H9 (cell line): ENCODE results near the gene TMEM178B. TPM values are rescaled to one million over a fixed set of nuclear protein-coding genes. Genes with fewer than 3 reads are reported as not detected.

Source experiments
- DNase-seq: peaks from one replicate; pipeline ENCODE4 v3.0.0-alpha.2; 2017
- H2AFZ ChIP-seq: one replicate; pipeline ENCODE4 v1.6.1; 2013; ENCODE audit warnings: mild to moderate bottlenecking, low read length, control low read depth, moderate library complexity
- H2AK5ac ChIP-seq: 2 replicates; pipeline ENCODE4 v1.6.1; 2013; ENCODE audit warnings: low read length, control low read depth, mixed read lengths; ENCODE audit not compliant: insufficient read length
- H2BK120ac ChIP-seq: one replicate; pipeline ENCODE4 v1.6.1; 2013; ENCODE audit warnings: low read depth, mild to moderate bottlenecking, low read length, control low read depth, inconsistent platforms; ENCODE audit not compliant: poor library complexity, severe bottlenecking
- H2BK12ac ChIP-seq: 2 replicates; pipeline ENCODE4 v1.6.1; 2013; ENCODE audit warnings: low read length, control low read depth, mixed read lengths, low read depth; ENCODE audit not compliant: insufficient read length
- H2BK15ac ChIP-seq: 2 replicates; pipeline ENCODE4 v1.6.1; 2013; ENCODE audit warnings: low read depth, low read length, control low read depth
- H2BK20ac ChIP-seq: one replicate; pipeline ENCODE4 v1.6.1; 2013; ENCODE audit warnings: low read depth, mild to moderate bottlenecking, low read length, control low read depth, inconsistent platforms; ENCODE audit not compliant: poor library complexity, severe bottlenecking
- H2BK5ac ChIP-seq: 2 replicates; pipeline ENCODE4 v1.6.1; 2013; ENCODE audit warnings: low read length, control low read depth, mixed read lengths; ENCODE audit not compliant: insufficient read length
- H3K14ac ChIP-seq: 2 replicates; pipeline ENCODE4 v1.6.1; 2013; ENCODE audit warnings: low read length, control low read depth; ENCODE audit not compliant: insufficient read depth
- H3K18ac ChIP-seq: 2 replicates; pipeline ENCODE4 v1.6.1; 2013; ENCODE audit warnings: low read depth, mild to moderate bottlenecking, mixed read lengths, low read length, control low read depth; ENCODE audit not compliant: insufficient read length
- H3K23ac ChIP-seq: 2 replicates; pipeline ENCODE4 v1.6.1; 2013; ENCODE audit warnings: low read length, control low read depth, mixed read lengths, low read depth; ENCODE audit not compliant: insufficient read length
- H3K23me2 ChIP-seq: 2 replicates; pipeline ENCODE4 v1.6.1; 2013; ENCODE audit warnings: low read depth, mild to moderate bottlenecking, mixed read lengths, low read length, control low read depth; ENCODE audit not compliant: insufficient read length, poor library complexity, severe bottlenecking
- H3K27ac ChIP-seq: 2 replicates; pipeline ENCODE4 v1.5.1; 2013; ENCODE audit warnings: low read length, control low read depth, mixed read lengths, low read depth; ENCODE audit not compliant: insufficient read length
- H3K27me3 ChIP-seq: 2 replicates; pipeline ENCODE4 v1.6.1; 2013; ENCODE audit warnings: low read length, control low read depth, inconsistent platforms; ENCODE audit not compliant: insufficient read depth
- H3K4ac ChIP-seq: 2 replicates; pipeline ENCODE4 v1.6.1; 2013; ENCODE audit warnings: low read depth, mild to moderate bottlenecking, control low read depth, inconsistent platforms, low read length, moderate library complexity
- H3K4me1 ChIP-seq: 2 replicates; pipeline ENCODE4 v1.6.1; 2013; ENCODE audit warnings: low read length, control low read depth, inconsistent platforms; ENCODE audit not compliant: insufficient read depth
- H3K4me2 ChIP-seq: 2 replicates; pipeline ENCODE4 v1.6.1; 2013; ENCODE audit warnings: low read length, control low read depth, mixed read lengths; ENCODE audit not compliant: insufficient read length, insufficient read depth
- H3K56ac ChIP-seq: 2 replicates; pipeline ENCODE4 v1.6.1; 2013; ENCODE audit warnings: low read depth, mild to moderate bottlenecking, mixed read lengths, low read length, control low read depth; ENCODE audit not compliant: insufficient read length
- H3K79me1 ChIP-seq: 2 replicates; pipeline ENCODE4 v1.6.1; 2013; ENCODE audit warnings: low read depth, mild to moderate bottlenecking, moderate library complexity, low read length, control low read depth, inconsistent platforms; ENCODE audit not compliant: insufficient read depth, poor library complexity, severe bottlenecking
- H3K79me2 ChIP-seq: 2 replicates; pipeline ENCODE4 v1.6.1; 2013; ENCODE audit warnings: low read length, control low read depth, inconsistent platforms; ENCODE audit not compliant: insufficient read depth
- H3K9ac ChIP-seq: 2 replicates; pipeline ENCODE4 v1.6.1; 2013; ENCODE audit warnings: low read length, control low read depth, mixed read lengths; ENCODE audit not compliant: insufficient read length; ENCODE audit errors: extremely low read depth
- H3K9me3 ChIP-seq: one replicate; pipeline ENCODE4 v1.6.1; 2013; ENCODE audit warnings: low read depth, low read length, inconsistent platforms; ENCODE audit not compliant: control insufficient read depth
- H3T11ph ChIP-seq: one replicate; pipeline ENCODE4 v1.6.1; 2013; ENCODE audit warnings: mild to moderate bottlenecking, low read length, control low read depth, inconsistent platforms
- H4K20me1 ChIP-seq: one replicate; pipeline ENCODE4 v1.6.1; 2013; ENCODE audit not compliant: control insufficient read depth, insufficient read length, insufficient read depth
- H4K5ac ChIP-seq: 2 replicates; pipeline ENCODE4 v1.6.1; 2013; ENCODE audit warnings: low read depth, mild to moderate bottlenecking, mixed read lengths, low read length, control low read depth; ENCODE audit not compliant: insufficient read length
- H4K8ac ChIP-seq: replicated peaks from 2 replicates; pipeline ENCODE4 v1.6.1; 2013; ENCODE audit warnings: low read length, control low read depth, mixed read lengths, low read depth; ENCODE audit not compliant: insufficient read length
- H4K91ac ChIP-seq: 2 replicates; pipeline ENCODE4 v1.6.1; 2013; ENCODE audit warnings: low read depth, mild to moderate bottlenecking, moderate library complexity, mixed read lengths, low read length, control low read depth; ENCODE audit not compliant: insufficient read length
- H3K27ac Mint-ChIP-seq, 3 experiments: 2 replicates in 2 of 3; 3 replicates in 1 of 3; pipeline ENCODE4 v1.8.0; 2020 to 2021; ENCODE audit warnings: mixed read lengths in 3 of 3, mild to moderate bottlenecking in 1 of 3, moderate library complexity in 1 of 3
- H3K27me3 Mint-ChIP-seq: 2 replicates; pipeline ENCODE4 v1.8.0; 2021; ENCODE audit warnings: low read depth, mild to moderate bottlenecking, moderate library complexity, mixed read lengths
- H3K36me3 Mint-ChIP-seq, 3 experiments: 2 replicates in 2 of 3; 3 replicates in 1 of 3; pipeline ENCODE4 v1.8.0; 2020 to 2021; ENCODE audit warnings: low read depth in 3 of 3, mixed read lengths in 3 of 3; ENCODE audit not compliant: insufficient read depth in 1 of 3
- H3K4me1 Mint-ChIP-seq, 2 experiments: 2 replicates each; pipeline ENCODE4 v1.8.0; 2020; ENCODE audit warnings: mixed read lengths in 2 of 2
- H3K4me3 Mint-ChIP-seq, 2 experiments: 2 replicates in 1 of 2; 3 replicates in 1 of 2; pipeline ENCODE4 v1.8.0; 2020 to 2021; ENCODE audit warnings: mild to moderate bottlenecking in 2 of 2, mixed read lengths in 2 of 2, moderate library complexity in 1 of 2
- H3K9me3 Mint-ChIP-seq, 2 experiments: 2 replicates in 1 of 2; 3 replicates in 1 of 2; pipeline ENCODE4 v1.8.0; 2020; ENCODE audit warnings: mild to moderate bottlenecking in 2 of 2, mixed read lengths in 2 of 2, moderate library complexity in 1 of 2
- WGBS: extraction: QIAGEN DNeasy Blood & Tissue Kit; methylation state at CpG from one replicate; pipeline ENCODE4 v1.1.7; 2013; ENCODE audit warnings: missing lambda C conversion rate, low lambda C conversion rate, mixed read lengths; ENCODE audit not compliant: insufficient read length; ENCODE audit errors: extremely low coverage; 5-methylcytosine and 5-hydroxymethylcytosine counted together
- total RNA-seq: library from RNA; stranded (reverse); gene quantifications from 2 replicates; pipeline ENCODE4 v1.2.1, GENCODE V29; 2021
- TF ChIP-seq, protein P1 (sequence below): fragments of 200-600 bp; sonication (generic); conservative IDR thresholded peaks from 3 replicates; pipeline ENCODE4 v1.8.0; 2021; ENCODE audit warnings: antibody characterized with exemption, mild to moderate bottlenecking

TMEM178B gene
- total RNA-seq, 1 experiment from 2014 or later: 11.3 TPM

DNA sequence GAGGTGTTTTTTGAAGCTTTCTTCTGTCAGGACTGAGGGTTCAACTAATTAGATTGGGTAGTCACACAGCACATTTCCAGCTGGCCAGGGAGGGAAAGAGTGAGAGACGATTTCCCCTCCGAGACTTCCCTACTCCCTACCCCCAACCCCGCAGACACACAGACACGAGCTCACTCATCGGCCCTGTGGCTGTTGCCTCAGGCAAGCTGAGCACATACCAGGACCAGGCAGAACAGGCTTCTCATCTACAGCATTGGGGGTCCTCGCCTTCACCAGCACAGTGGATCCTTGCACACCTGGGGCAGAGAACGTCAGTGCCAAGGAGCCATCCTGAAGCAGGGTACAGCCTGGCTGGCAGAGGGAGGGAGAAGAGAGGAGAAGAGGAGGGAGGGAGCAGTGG lies 144.1 kb downstream of the TMEM178B start:
- Histone ChIP-seq H3K4ac (no peak overlapping the region), H3K27me3 (no peaks in the 10 kb centered on the region), H2BK20ac (no peak overlapping the region), H2BK15ac (no peak overlapping the region), H4K8ac (no peak overlapping the region), H4K91ac (no peak overlapping the region), H2BK5ac (no peak overlapping the region), H3K9ac (no peak overlapping the region), H3K14ac (no peak overlapping the region), H3K23ac (no peak overlapping the region), H3K56ac (no peak overlapping the region), H3K79me1 (no peaks in the 10 kb centered on the region), H3K18ac (no peak overlapping the region), H3K4me1 (peaks cover 2% of the 10 kb centered on the region; the same call in 1 of the 2 replicates), H3K4me2 (no peak overlapping the region), H4K20me1 (no peaks in the 10 kb centered on the region), H3K79me2 (no peaks in the 10 kb centered on the region), H3K23me2 (no peaks in the 10 kb centered on the region), H2BK120ac (no peak overlapping the region), H2AK5ac (no peak overlapping the region), H3K9me3 (no peaks in the 10 kb centered on the region), H2BK12ac (no peak overlapping the region), H3T11ph (no peak overlapping the region), H2AFZ (no peak overlapping the region), H4K5ac (no peak overlapping the region), H3K27ac (no peak overlapping the region)
- DNase-seq: no peak
- WGBS: no CpG with 5 or more reads among the region's 7 CpGs
- Mint-ChIP-seq H3K27me3 (no peaks in the 10 kb centered on the region), H3K27ac (peak overlapping the region in 2 of 3 experiments; percentile 6 to 55; a peak in 2 of 7 replicates), H3K4me1 (peaks cover 16 to 22% of the 10 kb centered on the region in 2 experiments), H3K4me3 (no peak overlapping the region), H3K36me3 (0 out of 7 replicates have a peak, but pooled peaks cover 0 to 1% (median 0%) of the 10 kb centered on the region in 3 experiments), H3K9me3 (no peaks in the 10 kb centered on the region; a peak in 1 of 5 replicates)
- TF ChIP-seq, protein P1, sequence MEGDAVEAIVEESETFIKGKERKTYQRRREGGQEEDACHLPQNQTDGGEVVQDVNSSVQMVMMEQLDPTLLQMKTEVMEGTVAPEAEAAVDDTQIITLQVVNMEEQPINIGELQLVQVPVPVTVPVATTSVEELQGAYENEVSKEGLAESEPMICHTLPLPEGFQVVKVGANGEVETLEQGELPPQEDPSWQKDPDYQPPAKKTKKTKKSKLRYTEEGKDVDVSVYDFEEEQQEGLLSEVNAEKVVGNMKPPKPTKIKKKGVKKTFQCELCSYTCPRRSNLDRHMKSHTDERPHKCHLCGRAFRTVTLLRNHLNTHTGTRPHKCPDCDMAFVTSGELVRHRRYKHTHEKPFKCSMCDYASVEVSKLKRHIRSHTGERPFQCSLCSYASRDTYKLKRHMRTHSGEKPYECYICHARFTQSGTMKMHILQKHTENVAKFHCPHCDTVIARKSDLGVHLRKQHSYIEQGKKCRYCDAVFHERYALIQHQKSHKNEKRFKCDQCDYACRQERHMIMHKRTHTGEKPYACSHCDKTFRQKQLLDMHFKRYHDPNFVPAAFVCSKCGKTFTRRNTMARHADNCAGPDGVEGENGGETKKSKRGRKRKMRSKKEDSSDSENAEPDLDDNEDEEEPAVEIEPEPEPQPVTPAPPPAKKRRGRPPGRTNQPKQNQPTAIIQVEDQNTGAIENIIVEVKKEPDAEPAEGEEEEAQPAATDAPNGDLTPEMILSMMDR: no peak
